Measurements from ENCODE around the gene BCKDHA.

DNA sequence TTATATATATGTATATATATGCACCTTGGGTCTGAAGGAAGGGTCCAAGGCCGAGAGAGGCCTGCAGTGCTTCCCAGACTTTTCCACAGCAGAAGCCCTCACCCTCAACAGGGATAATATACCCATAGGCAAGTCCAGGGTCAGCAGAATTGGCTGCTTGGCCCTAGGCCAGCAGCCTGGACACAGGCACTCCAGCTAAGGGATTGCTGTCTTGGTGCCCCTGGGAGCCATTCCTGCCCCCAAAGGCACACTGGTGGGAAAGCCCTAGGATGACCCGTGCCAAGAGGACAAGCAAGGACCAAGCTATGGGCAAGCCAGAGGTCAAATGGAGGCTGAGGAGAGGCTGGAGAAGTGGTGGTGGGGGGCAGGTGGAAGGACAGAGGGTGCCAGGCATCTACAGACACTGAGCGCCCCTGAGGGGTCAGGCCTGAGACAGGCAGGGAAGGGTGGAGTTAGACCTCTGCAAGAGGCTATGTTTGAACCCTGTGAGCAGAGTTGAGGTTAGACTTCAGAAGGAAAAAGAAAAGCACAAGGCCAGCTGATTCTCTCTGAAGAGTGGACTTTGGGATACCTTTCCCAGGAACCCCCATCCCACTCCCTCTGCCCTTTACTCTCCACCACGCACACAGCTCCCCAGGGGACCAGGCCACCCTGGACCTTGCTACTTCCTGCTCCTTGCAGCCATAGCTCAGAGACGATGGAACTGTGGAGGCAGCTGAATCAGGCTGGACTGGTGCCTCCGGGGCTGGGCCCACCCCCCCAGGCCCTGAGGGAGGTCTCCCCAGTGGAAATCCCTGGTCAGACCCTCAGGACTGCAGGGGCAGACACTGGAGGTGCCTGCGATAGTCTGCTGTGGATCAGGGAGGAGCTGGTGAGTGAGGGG, 45.1 kb downstream of the BCKDHA start, which contains the start of gene ERICH4:
- TF ChIP-seq, protein P1, sequence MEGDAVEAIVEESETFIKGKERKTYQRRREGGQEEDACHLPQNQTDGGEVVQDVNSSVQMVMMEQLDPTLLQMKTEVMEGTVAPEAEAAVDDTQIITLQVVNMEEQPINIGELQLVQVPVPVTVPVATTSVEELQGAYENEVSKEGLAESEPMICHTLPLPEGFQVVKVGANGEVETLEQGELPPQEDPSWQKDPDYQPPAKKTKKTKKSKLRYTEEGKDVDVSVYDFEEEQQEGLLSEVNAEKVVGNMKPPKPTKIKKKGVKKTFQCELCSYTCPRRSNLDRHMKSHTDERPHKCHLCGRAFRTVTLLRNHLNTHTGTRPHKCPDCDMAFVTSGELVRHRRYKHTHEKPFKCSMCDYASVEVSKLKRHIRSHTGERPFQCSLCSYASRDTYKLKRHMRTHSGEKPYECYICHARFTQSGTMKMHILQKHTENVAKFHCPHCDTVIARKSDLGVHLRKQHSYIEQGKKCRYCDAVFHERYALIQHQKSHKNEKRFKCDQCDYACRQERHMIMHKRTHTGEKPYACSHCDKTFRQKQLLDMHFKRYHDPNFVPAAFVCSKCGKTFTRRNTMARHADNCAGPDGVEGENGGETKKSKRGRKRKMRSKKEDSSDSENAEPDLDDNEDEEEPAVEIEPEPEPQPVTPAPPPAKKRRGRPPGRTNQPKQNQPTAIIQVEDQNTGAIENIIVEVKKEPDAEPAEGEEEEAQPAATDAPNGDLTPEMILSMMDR (IDR thresholded peaks at IDR 0.05; ENCODE audit: low read length), result no peak
- no peak for TF ChIP-seq EZH2 (optimal IDR thresholded peaks at IDR 0.05; ENCODE audit: low read depth, low read length)

Data from MM.1S (cell line).